H9 (cell line): ENCODE data around the gene HRH1. TPM values are rescaled to one million over a fixed set of nuclear protein-coding genes. Genes with fewer than 3 reads are reported as not detected.

Source experiments
- DNase-seq: peaks from one replicate; pipeline ENCODE4 v3.0.0-alpha.2; 2017
- H2AFZ ChIP-seq: one replicate; pipeline ENCODE4 v1.6.1; 2013; ENCODE audit warnings: mild to moderate bottlenecking, low read length, control low read depth, moderate library complexity
- H2AK5ac ChIP-seq: 2 replicates; pipeline ENCODE4 v1.6.1; 2013; ENCODE audit warnings: low read length, control low read depth, mixed read lengths; ENCODE audit not compliant: insufficient read length
- H2BK120ac ChIP-seq: one replicate; pipeline ENCODE4 v1.6.1; 2013; ENCODE audit warnings: low read depth, mild to moderate bottlenecking, low read length, control low read depth, inconsistent platforms; ENCODE audit not compliant: poor library complexity, severe bottlenecking
- H2BK12ac ChIP-seq: 2 replicates; pipeline ENCODE4 v1.6.1; 2013; ENCODE audit warnings: low read length, control low read depth, mixed read lengths, low read depth; ENCODE audit not compliant: insufficient read length
- H2BK15ac ChIP-seq: 2 replicates; pipeline ENCODE4 v1.6.1; 2013; ENCODE audit warnings: low read depth, low read length, control low read depth
- H2BK20ac ChIP-seq: one replicate; pipeline ENCODE4 v1.6.1; 2013; ENCODE audit warnings: low read depth, mild to moderate bottlenecking, low read length, control low read depth, inconsistent platforms; ENCODE audit not compliant: poor library complexity, severe bottlenecking
- H2BK5ac ChIP-seq: 2 replicates; pipeline ENCODE4 v1.6.1; 2013; ENCODE audit warnings: low read length, control low read depth, mixed read lengths; ENCODE audit not compliant: insufficient read length
- H3K14ac ChIP-seq: 2 replicates; pipeline ENCODE4 v1.6.1; 2013; ENCODE audit warnings: low read length, control low read depth; ENCODE audit not compliant: insufficient read depth
- H3K18ac ChIP-seq: 2 replicates; pipeline ENCODE4 v1.6.1; 2013; ENCODE audit warnings: low read depth, mild to moderate bottlenecking, mixed read lengths, low read length, control low read depth; ENCODE audit not compliant: insufficient read length
- H3K23ac ChIP-seq: 2 replicates; pipeline ENCODE4 v1.6.1; 2013; ENCODE audit warnings: low read length, control low read depth, mixed read lengths, low read depth; ENCODE audit not compliant: insufficient read length
- H3K23me2 ChIP-seq: 2 replicates; pipeline ENCODE4 v1.6.1; 2013; ENCODE audit warnings: low read depth, mild to moderate bottlenecking, mixed read lengths, low read length, control low read depth; ENCODE audit not compliant: insufficient read length, poor library complexity, severe bottlenecking
- H3K27ac ChIP-seq: 2 replicates; pipeline ENCODE4 v1.5.1; 2013; ENCODE audit warnings: low read length, control low read depth, mixed read lengths, low read depth; ENCODE audit not compliant: insufficient read length
- H3K27me3 ChIP-seq: 2 replicates; pipeline ENCODE4 v1.6.1; 2013; ENCODE audit warnings: low read length, control low read depth, inconsistent platforms; ENCODE audit not compliant: insufficient read depth
- H3K4ac ChIP-seq: 2 replicates; pipeline ENCODE4 v1.6.1; 2013; ENCODE audit warnings: low read depth, mild to moderate bottlenecking, control low read depth, inconsistent platforms, low read length, moderate library complexity
- H3K4me1 ChIP-seq: 2 replicates; pipeline ENCODE4 v1.6.1; 2013; ENCODE audit warnings: low read length, control low read depth, inconsistent platforms; ENCODE audit not compliant: insufficient read depth
- H3K4me2 ChIP-seq: 2 replicates; pipeline ENCODE4 v1.6.1; 2013; ENCODE audit warnings: low read length, control low read depth, mixed read lengths; ENCODE audit not compliant: insufficient read length, insufficient read depth
- H3K56ac ChIP-seq: 2 replicates; pipeline ENCODE4 v1.6.1; 2013; ENCODE audit warnings: low read depth, mild to moderate bottlenecking, mixed read lengths, low read length, control low read depth; ENCODE audit not compliant: insufficient read length
- H3K79me1 ChIP-seq: 2 replicates; pipeline ENCODE4 v1.6.1; 2013; ENCODE audit warnings: low read depth, mild to moderate bottlenecking, moderate library complexity, low read length, control low read depth, inconsistent platforms; ENCODE audit not compliant: insufficient read depth, poor library complexity, severe bottlenecking
- H3K79me2 ChIP-seq: 2 replicates; pipeline ENCODE4 v1.6.1; 2013; ENCODE audit warnings: low read length, control low read depth, inconsistent platforms; ENCODE audit not compliant: insufficient read depth
- H3K9ac ChIP-seq: 2 replicates; pipeline ENCODE4 v1.6.1; 2013; ENCODE audit warnings: low read length, control low read depth, mixed read lengths; ENCODE audit not compliant: insufficient read length; ENCODE audit errors: extremely low read depth
- H3K9me3 ChIP-seq: one replicate; pipeline ENCODE4 v1.6.1; 2013; ENCODE audit warnings: low read depth, low read length, inconsistent platforms; ENCODE audit not compliant: control insufficient read depth
- H3T11ph ChIP-seq: one replicate; pipeline ENCODE4 v1.6.1; 2013; ENCODE audit warnings: mild to moderate bottlenecking, low read length, control low read depth, inconsistent platforms
- H4K20me1 ChIP-seq: one replicate; pipeline ENCODE4 v1.6.1; 2013; ENCODE audit not compliant: control insufficient read depth, insufficient read length, insufficient read depth
- H4K5ac ChIP-seq: 2 replicates; pipeline ENCODE4 v1.6.1; 2013; ENCODE audit warnings: low read depth, mild to moderate bottlenecking, mixed read lengths, low read length, control low read depth; ENCODE audit not compliant: insufficient read length
- H4K8ac ChIP-seq: replicated peaks from 2 replicates; pipeline ENCODE4 v1.6.1; 2013; ENCODE audit warnings: low read length, control low read depth, mixed read lengths, low read depth; ENCODE audit not compliant: insufficient read length
- H4K91ac ChIP-seq: 2 replicates; pipeline ENCODE4 v1.6.1; 2013; ENCODE audit warnings: low read depth, mild to moderate bottlenecking, moderate library complexity, mixed read lengths, low read length, control low read depth; ENCODE audit not compliant: insufficient read length
- H3K27ac Mint-ChIP-seq, 3 experiments: 2 replicates in 2 of 3; 3 replicates in 1 of 3; pipeline ENCODE4 v1.8.0; 2020 to 2021; ENCODE audit warnings: mixed read lengths in 3 of 3, mild to moderate bottlenecking in 1 of 3, moderate library complexity in 1 of 3
- H3K27me3 Mint-ChIP-seq: 2 replicates; pipeline ENCODE4 v1.8.0; 2021; ENCODE audit warnings: low read depth, mild to moderate bottlenecking, moderate library complexity, mixed read lengths
- H3K36me3 Mint-ChIP-seq, 3 experiments: 2 replicates in 2 of 3; 3 replicates in 1 of 3; pipeline ENCODE4 v1.8.0; 2020 to 2021; ENCODE audit warnings: low read depth in 3 of 3, mixed read lengths in 3 of 3; ENCODE audit not compliant: insufficient read depth in 1 of 3
- H3K4me1 Mint-ChIP-seq, 2 experiments: 2 replicates each; pipeline ENCODE4 v1.8.0; 2020; ENCODE audit warnings: mixed read lengths in 2 of 2
- H3K4me3 Mint-ChIP-seq, 2 experiments: 2 replicates in 1 of 2; 3 replicates in 1 of 2; pipeline ENCODE4 v1.8.0; 2020 to 2021; ENCODE audit warnings: mild to moderate bottlenecking in 2 of 2, mixed read lengths in 2 of 2, moderate library complexity in 1 of 2
- H3K9me3 Mint-ChIP-seq, 2 experiments: 2 replicates in 1 of 2; 3 replicates in 1 of 2; pipeline ENCODE4 v1.8.0; 2020; ENCODE audit warnings: mild to moderate bottlenecking in 2 of 2, mixed read lengths in 2 of 2, moderate library complexity in 1 of 2
- CTCF ChIP-seq: fragments of 200-600 bp; sonication (generic); conservative IDR thresholded peaks from 3 replicates; pipeline ENCODE4 v1.8.0; 2021; ENCODE audit warnings: antibody characterized with exemption, mild to moderate bottlenecking
- WGBS: extraction: QIAGEN DNeasy Blood & Tissue Kit; methylation state at CpG from one replicate; pipeline ENCODE4 v1.1.7; 2013; ENCODE audit warnings: missing lambda C conversion rate, low lambda C conversion rate, mixed read lengths; ENCODE audit not compliant: insufficient read length; ENCODE audit errors: extremely low coverage; 5-methylcytosine and 5-hydroxymethylcytosine counted together
- total RNA-seq: library from RNA; stranded (reverse); gene quantifications from 2 replicates; pipeline ENCODE4 v1.2.1, GENCODE V29; 2021

HRH1 gene
- total RNA-seq, 1 experiment from 2014 or later, result 0.74 TPM

- Histone ChIP-seq H2BK12ac (no peak overlapping the region), H2BK15ac (no peak overlapping the region), H3K79me1 (no peaks in the 10 kb centered on the region), H2BK20ac (no peak overlapping the region), H3K27me3 (no peaks in the 10 kb centered on the region), H3K9me3 (no peaks in the 10 kb centered on the region), H3K4me2 (no peak overlapping the region), H2AK5ac (no peak overlapping the region), H3K27ac (no peak overlapping the region), H3K4me1 (no peaks in the 10 kb centered on the region), H3K23me2 (no peaks in the 10 kb centered on the region), H4K8ac (no peak overlapping the region), H3K79me2 (no peaks in the 10 kb centered on the region), H2BK120ac (no peak overlapping the region), H3K14ac (no peak overlapping the region), H3K56ac (no peak overlapping the region), H3K18ac (no peak overlapping the region), H2BK5ac (no peak overlapping the region), H2AFZ (no peak overlapping the region), H3K4ac (no peak overlapping the region), H4K5ac (no peak overlapping the region), H4K20me1 (no peaks in the 10 kb centered on the region), H3K9ac (no peak overlapping the region), H3K23ac (no peak overlapping the region), H3T11ph (no peak overlapping the region), H4K91ac (no peak overlapping the region)
- Mint-ChIP-seq H3K27ac (no peak overlapping the region), H3K4me1 (peaks cover 2 to 6% of the 10 kb centered on the region in 2 experiments), H3K27me3 (peaks cover 2% of the 10 kb centered on the region; the same call in 1 of the 2 replicates), H3K36me3 (no peaks in the 10 kb centered on the region; a peak in 1 of 7 replicates), H3K4me3 (no peak overlapping the region), H3K9me3 (no peaks in the 10 kb centered on the region; a peak in 2 of 5 replicates)
- DNase-seq, result no peak
- no CpG with 5 or more reads among the region's 1 CpG for WGBS
- TF ChIP-seq CTCF, result no peak
Measured at GRCh38 chr3:11240496-11240895, 86.2 kb downstream of the HRH1 start.
